ENCODE data around the gene KLRC4. TPM values are rescaled to one million over a fixed set of nuclear protein-coding genes. Genes with fewer than 3 reads are reported as not detected.

Gene KLRC4
- total RNA-seq, 1 experiment from 2014 or later = not detected

DNA sequence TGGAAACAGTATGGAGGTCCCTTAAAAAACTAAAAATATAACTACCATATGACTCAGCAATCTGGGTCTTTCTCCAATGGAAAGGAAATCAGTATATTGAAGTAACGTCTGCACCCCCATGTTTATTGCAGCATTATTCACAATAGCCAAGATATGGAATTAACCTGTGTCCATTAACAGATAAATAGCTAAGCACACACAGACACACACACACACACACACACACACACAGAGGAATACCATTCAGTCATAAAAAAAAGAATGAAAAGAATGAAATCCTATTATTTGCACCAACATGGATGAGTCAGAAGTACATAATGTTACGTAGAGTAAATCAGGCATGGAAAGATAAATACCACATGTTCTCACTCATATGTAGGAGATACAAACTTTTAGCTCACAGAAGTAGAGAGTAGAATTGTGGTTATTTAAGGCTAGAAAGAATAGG lies 24.4 kb downstream of the KLRC4 start:
- POLR2A ChIA-PET = no interaction called here
- H3K4me3 Mint-ChIP-seq = no peak overlapping the region
- DNase-seq (ENCODE audit: low spot score) = no peak
- TF ChIP-seq ZNF121 (CRISPR knock-in tag; IDR thresholded peaks at IDR 0.05) (no peak), ZNF396 (CRISPR knock-in tag; IDR thresholded peaks at IDR 0.05; ENCODE audit: borderline replicate concordance) (no peak), FOXK1 (CRISPR knock-in tag; IDR thresholded peaks at IDR 0.05) (no peak), ESRRA (CRISPR knock-in tag; IDR thresholded peaks at IDR 0.05; ENCODE audit: borderline replicate concordance) (no peak), TEAD1 (CRISPR knock-in tag; IDR thresholded peaks at IDR 0.05) (no peak), FOXJ3 (CRISPR knock-in tag; IDR thresholded peaks at IDR 0.05; ENCODE audit: borderline replicate concordance) (no peak), GABPB1 (CRISPR knock-in tag; IDR thresholded peaks at IDR 0.05) (no peak), ETV6 (CRISPR knock-in tag; IDR thresholded peaks at IDR 0.05) (no peak), ZNF263 (CRISPR knock-in tag; IDR thresholded peaks at IDR 0.05; ENCODE audit: low read depth) (no peak)
- TF ChIP-seq, protein P1, sequence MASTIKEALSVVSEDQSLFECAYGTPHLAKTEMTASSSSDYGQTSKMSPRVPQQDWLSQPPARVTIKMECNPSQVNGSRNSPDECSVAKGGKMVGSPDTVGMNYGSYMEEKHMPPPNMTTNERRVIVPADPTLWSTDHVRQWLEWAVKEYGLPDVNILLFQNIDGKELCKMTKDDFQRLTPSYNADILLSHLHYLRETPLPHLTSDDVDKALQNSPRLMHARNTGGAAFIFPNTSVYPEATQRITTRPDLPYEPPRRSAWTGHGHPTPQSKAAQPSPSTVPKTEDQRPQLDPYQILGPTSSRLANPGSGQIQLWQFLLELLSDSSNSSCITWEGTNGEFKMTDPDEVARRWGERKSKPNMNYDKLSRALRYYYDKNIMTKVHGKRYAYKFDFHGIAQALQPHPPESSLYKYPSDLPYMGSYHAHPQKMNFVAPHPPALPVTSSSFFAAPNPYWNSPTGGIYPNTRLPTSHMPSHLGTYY (CRISPR knock-in tag; IDR thresholded peaks at IDR 0.05) = no peak
- TF ChIP-seq, protein P2, sequence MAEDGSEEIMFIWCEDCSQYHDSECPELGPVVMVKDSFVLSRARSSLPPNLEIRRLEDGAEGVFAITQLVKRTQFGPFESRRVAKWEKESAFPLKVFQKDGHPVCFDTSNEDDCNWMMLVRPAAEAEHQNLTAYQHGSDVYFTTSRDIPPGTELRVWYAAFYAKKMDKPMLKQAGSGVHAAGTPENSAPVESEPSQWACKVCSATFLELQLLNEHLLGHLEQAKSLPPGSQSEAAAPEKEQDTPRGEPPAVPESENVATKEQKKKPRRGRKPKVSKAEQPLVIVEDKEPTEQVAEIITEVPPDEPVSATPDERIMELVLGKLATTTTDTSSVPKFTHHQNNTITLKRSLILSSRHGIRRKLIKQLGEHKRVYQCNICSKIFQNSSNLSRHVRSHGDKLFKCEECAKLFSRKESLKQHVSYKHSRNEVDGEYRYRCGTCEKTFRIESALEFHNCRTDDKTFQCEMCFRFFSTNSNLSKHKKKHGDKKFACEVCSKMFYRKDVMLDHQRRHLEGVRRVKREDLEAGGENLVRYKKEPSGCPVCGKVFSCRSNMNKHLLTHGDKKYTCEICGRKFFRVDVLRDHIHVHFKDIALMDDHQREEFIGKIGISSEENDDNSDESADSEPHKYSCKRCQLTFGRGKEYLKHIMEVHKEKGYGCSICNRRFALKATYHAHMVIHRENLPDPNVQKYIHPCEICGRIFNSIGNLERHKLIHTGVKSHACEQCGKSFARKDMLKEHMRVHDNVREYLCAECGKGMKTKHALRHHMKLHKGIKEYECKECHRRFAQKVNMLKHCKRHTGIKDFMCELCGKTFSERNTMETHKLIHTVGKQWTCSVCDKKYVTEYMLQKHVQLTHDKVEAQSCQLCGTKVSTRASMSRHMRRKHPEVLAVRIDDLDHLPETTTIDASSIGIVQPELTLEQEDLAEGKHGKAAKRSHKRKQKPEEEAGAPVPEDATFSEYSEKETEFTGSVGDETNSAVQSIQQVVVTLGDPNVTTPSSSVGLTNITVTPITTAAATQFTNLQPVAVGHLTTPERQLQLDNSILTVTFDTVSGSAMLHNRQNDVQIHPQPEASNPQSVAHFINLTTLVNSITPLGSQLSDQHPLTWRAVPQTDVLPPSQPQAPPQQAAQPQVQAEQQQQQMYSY (CRISPR knock-in tag; IDR thresholded peaks at IDR 0.05) = no peak
- TF ChIP-seq, protein P3, sequence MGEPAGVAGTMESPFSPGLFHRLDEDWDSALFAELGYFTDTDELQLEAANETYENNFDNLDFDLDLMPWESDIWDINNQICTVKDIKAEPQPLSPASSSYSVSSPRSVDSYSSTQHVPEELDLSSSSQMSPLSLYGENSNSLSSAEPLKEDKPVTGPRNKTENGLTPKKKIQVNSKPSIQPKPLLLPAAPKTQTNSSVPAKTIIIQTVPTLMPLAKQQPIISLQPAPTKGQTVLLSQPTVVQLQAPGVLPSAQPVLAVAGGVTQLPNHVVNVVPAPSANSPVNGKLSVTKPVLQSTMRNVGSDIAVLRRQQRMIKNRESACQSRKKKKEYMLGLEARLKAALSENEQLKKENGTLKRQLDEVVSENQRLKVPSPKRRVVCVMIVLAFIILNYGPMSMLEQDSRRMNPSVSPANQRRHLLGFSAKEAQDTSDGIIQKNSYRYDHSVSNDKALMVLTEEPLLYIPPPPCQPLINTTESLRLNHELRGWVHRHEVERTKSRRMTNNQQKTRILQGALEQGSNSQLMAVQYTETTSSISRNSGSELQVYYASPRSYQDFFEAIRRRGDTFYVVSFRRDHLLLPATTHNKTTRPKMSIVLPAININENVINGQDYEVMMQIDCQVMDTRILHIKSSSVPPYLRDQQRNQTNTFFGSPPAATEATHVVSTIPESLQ (CRISPR knock-in tag; IDR thresholded peaks at IDR 0.05) = no peak
- TF ChIP-seq, protein P4, sequence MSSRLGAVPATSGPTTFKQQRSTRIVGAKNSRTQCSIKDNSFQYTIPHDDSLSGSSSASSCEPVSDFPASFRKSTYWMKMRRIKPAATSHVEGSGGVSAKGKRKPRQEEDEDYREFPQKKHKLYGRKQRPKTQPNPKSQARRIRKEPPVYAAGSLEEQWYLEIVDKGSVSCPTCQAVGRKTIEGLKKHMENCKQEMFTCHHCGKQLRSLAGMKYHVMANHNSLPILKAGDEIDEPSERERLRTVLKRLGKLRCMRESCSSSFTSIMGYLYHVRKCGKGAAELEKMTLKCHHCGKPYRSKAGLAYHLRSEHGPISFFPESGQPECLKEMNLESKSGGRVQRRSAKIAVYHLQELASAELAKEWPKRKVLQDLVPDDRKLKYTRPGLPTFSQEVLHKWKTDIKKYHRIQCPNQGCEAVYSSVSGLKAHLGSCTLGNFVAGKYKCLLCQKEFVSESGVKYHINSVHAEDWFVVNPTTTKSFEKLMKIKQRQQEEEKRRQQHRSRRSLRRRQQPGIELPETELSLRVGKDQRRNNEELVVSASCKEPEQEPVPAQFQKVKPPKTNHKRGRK (CRISPR knock-in tag; IDR thresholded peaks at IDR 0.05; ENCODE audit: borderline replicate concordance) = no peak
- TF ChIP-seq, protein P5, sequence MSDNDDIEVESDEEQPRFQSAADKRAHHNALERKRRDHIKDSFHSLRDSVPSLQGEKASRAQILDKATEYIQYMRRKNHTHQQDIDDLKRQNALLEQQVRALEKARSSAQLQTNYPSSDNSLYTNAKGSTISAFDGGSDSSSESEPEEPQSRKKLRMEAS (CRISPR knock-in tag; IDR thresholded peaks at IDR 0.05) = no peak
- TF ChIP-seq, protein P6, sequence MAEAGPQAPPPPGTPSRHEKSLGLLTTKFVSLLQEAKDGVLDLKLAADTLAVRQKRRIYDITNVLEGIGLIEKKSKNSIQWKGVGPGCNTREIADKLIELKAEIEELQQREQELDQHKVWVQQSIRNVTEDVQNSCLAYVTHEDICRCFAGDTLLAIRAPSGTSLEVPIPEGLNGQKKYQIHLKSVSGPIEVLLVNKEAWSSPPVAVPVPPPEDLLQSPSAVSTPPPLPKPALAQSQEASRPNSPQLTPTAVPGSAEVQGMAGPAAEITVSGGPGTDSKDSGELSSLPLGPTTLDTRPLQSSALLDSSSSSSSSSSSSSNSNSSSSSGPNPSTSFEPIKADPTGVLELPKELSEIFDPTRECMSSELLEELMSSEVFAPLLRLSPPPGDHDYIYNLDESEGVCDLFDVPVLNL (CRISPR knock-in tag; IDR thresholded peaks at IDR 0.05; ENCODE audit: borderline replicate concordance, low read depth) = no peak
- TF ChIP-seq, protein P7, sequence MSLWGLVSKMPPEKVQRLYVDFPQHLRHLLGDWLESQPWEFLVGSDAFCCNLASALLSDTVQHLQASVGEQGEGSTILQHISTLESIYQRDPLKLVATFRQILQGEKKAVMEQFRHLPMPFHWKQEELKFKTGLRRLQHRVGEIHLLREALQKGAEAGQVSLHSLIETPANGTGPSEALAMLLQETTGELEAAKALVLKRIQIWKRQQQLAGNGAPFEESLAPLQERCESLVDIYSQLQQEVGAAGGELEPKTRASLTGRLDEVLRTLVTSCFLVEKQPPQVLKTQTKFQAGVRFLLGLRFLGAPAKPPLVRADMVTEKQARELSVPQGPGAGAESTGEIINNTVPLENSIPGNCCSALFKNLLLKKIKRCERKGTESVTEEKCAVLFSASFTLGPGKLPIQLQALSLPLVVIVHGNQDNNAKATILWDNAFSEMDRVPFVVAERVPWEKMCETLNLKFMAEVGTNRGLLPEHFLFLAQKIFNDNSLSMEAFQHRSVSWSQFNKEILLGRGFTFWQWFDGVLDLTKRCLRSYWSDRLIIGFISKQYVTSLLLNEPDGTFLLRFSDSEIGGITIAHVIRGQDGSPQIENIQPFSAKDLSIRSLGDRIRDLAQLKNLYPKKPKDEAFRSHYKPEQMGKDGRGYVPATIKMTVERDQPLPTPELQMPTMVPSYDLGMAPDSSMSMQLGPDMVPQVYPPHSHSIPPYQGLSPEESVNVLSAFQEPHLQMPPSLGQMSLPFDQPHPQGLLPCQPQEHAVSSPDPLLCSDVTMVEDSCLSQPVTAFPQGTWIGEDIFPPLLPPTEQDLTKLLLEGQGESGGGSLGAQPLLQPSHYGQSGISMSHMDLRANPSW (CRISPR knock-in tag; conservative IDR thresholded peaks at IDR 0.05; ENCODE audit: low read depth) = no peak
- TF ChIP-seq, protein P8, sequence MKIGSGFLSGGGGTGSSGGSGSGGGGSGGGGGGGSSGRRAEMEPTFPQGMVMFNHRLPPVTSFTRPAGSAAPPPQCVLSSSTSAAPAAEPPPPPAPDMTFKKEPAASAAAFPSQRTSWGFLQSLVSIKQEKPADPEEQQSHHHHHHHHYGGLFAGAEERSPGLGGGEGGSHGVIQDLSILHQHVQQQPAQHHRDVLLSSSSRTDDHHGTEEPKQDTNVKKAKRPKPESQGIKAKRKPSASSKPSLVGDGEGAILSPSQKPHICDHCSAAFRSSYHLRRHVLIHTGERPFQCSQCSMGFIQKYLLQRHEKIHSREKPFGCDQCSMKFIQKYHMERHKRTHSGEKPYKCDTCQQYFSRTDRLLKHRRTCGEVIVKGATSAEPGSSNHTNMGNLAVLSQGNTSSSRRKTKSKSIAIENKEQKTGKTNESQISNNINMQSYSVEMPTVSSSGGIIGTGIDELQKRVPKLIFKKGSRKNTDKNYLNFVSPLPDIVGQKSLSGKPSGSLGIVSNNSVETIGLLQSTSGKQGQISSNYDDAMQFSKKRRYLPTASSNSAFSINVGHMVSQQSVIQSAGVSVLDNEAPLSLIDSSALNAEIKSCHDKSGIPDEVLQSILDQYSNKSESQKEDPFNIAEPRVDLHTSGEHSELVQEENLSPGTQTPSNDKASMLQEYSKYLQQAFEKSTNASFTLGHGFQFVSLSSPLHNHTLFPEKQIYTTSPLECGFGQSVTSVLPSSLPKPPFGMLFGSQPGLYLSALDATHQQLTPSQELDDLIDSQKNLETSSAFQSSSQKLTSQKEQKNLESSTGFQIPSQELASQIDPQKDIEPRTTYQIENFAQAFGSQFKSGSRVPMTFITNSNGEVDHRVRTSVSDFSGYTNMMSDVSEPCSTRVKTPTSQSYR (CRISPR knock-in tag; IDR thresholded peaks at IDR 0.05) = no peak
- TF ChIP-seq, protein P9, sequence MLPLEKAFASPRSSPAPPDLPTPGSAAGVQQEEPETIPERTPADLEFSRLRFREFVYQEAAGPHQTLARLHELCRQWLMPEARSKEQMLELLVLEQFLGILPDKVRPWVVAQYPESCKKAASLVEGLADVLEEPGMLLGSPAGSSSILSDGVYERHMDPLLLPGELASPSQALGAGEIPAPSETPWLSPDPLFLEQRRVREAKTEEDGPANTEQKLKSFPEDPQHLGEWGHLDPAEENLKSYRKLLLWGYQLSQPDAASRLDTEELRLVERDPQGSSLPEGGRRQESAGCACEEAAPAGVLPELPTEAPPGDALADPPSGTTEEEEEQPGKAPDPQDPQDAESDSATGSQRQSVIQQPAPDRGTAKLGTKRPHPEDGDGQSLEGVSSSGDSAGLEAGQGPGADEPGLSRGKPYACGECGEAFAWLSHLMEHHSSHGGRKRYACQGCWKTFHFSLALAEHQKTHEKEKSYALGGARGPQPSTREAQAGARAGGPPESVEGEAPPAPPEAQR (CRISPR knock-in tag; IDR thresholded peaks at IDR 0.05) = no peak
- CTCF ChIA-PET = no interaction called here
- peaks cover 14% of the 10 kb centered on the region for H3K9me3 Mint-ChIP-seq
- H3K27me3 Mint-ChIP-seq (ENCODE audit: low read depth) = no peaks in the 10 kb centered on the region
- no peak overlapping the region for H3K27ac Mint-ChIP-seq
- H3K4me1 Mint-ChIP-seq = no peaks in the 10 kb centered on the region
- H3K36me3 Mint-ChIP-seq = peaks cover 4% of the 10 kb centered on the region; the same call in 1 of the 2 replicates
- ATAC-seq = no peak

All from WTC11 (cell line).